ENCODE measurements around the gene SPEF1. TPM values are rescaled to one million over a fixed set of nuclear protein-coding genes. Genes with fewer than 3 reads are reported as not detected.

SPEF1 gene
- total RNA-seq, 1 donor from 2014 or later: under 0.01 TPM

GRCh38 chr20:3821996-3822395, 40.7 kb upstream of the SPEF1 start:
- no peak overlapping the region for H3K4me3 ChIP-seq (ENCODE audit: low read depth, low read length)
- FAIRE-seq: no peak
- H3K27me3 ChIP-seq (ENCODE audit: control insufficient read depth, insufficient read depth, low read length): no peaks in the 10 kb centered on the region
- no peak for DNase-seq (ENCODE audit: low read depth)
- peaks cover 19% of the 10 kb centered on the region for H3K36me3 ChIP-seq (ENCODE audit: control insufficient read depth, insufficient read depth, low read length)
- TF ChIP-seq CTCF (IDR thresholded peaks at IDR 0.05; ENCODE audit: insufficient read depth, low read length, severe bottlenecking): no peak

- FAIRE-seq (no peak), DNase-seq (ENCODE audit: low read depth) (no peak)
- TF ChIP-seq CTCF (IDR thresholded peaks at IDR 0.05; ENCODE audit: insufficient read depth, low read length, severe bottlenecking): no peak
- peak overlapping the region; percentile 56 for H3K4me3 ChIP-seq (ENCODE audit: low read depth, low read length)
- no peaks in the 10 kb centered on the region for H3K27me3 ChIP-seq (ENCODE audit: control insufficient read depth, insufficient read depth, low read length)
- peaks cover 19% of the 10 kb centered on the region for H3K36me3 ChIP-seq (ENCODE audit: control insufficient read depth, insufficient read depth, low read length)
Observed at GRCh38 chr20:3820901-3821727, 39.9 kb upstream of the SPEF1 start.

GRCh38 chr20:3820048-3820900, 39.0 kb upstream of the SPEF1 start, which contains the start of gene AP5S1:
Gene AP5S1, plus strand, starts transcription at chr20:3820547. Its CDS starts 1,571 bp downstream, at chr20:3822118.
- FAIRE-seq: no peak
- Histone ChIP-seq H3K4me3 (ENCODE audit: low read depth, low read length) (peak within 1 kb of the TSS; percentile 56), H3K36me3 (ENCODE audit: control insufficient read depth, insufficient read depth, low read length) (peaks cover 18% of the 10 kb centered on the region), H3K27me3 (ENCODE audit: control insufficient read depth, insufficient read depth, low read length) (no peaks in the 10 kb centered on the region)
- DNase-seq (ENCODE audit: low read depth): peak; percentile 89
- peak; percentile 94 for TF ChIP-seq CTCF (IDR thresholded peaks at IDR 0.05; ENCODE audit: insufficient read depth, low read length, severe bottlenecking)

GRCh38 chr20:3819411-3820047, 38.3 kb upstream of the SPEF1 start:
- FAIRE-seq (no peak), DNase-seq (ENCODE audit: low read depth) (no peak)
- peak overlapping the region; percentile 56 for H3K4me3 ChIP-seq (ENCODE audit: low read depth, low read length)
- H3K27me3 ChIP-seq (ENCODE audit: control insufficient read depth, insufficient read depth, low read length): no peaks in the 10 kb centered on the region
- no peak for TF ChIP-seq CTCF (IDR thresholded peaks at IDR 0.05; ENCODE audit: insufficient read depth, low read length, severe bottlenecking)
- peaks cover 16% of the 10 kb centered on the region for H3K36me3 ChIP-seq (ENCODE audit: control insufficient read depth, insufficient read depth, low read length)

- FAIRE-seq (no peak), DNase-seq (ENCODE audit: low read depth) (peak; percentile 63)
- Histone ChIP-seq H3K27me3 (ENCODE audit: control insufficient read depth, insufficient read depth, low read length) (no peaks in the 10 kb centered on the region), H3K36me3 (ENCODE audit: control insufficient read depth, insufficient read depth, low read length) (peaks cover 6% of the 10 kb centered on the region), H3K4me3 (ENCODE audit: low read depth, low read length) (no peak overlapping the region)
- peak; percentile 85 for TF ChIP-seq CTCF (IDR thresholded peaks at IDR 0.05; ENCODE audit: insufficient read depth, low read length, severe bottlenecking)
Observed at GRCh38 chr20:3818155-3819151, 37.2 kb upstream of the SPEF1 start.
